ENCODE data around the gene TEX14.
"Not testable (repeated sequence)": the region's sequence is repeated elsewhere in the genome, so short reads cannot be mapped to it uniquely, and the experiment has no call there.

Gene TEX14

DNA sequence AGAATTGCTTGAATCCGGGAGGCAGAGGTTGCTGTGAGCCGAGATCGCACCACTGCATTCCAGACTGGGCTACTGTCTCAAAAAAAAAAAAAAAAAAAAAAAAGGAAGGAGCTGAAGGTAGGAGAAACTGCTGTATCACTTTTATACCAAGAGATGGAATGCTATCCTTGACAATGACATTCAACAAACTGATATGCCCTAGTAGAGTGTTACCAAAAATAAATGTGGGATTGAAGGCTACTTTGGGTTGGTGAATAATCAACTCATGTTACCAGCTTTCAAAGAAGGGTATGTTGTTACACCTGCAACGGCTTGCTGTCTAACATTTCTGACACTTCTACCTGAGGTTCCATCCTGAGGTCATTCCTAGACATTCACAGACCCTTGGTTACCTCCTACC is 84.9 kb downstream of the TEX14 start:
- no peak for DNase-seq (ENCODE audit: low spot score)

DNA sequence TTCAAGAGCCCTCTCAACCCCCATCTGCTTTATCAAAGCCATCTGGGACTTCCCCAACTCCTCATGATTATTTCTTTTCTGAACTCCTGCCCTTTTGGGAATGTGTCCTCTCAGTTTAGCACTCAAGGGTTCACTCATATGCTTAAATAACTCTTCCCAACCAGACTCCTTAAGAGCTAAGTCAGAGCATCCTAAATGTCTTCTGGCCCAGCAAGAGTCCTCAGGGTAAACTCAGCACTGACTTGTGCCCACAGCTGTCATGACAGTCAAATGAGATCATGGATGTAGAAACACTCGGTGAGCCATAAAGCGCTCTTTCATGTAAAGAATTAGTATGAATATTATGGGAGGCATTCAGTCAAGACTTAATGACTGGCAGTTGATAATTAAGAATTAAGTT is 85.9 kb downstream of the TEX14 start:
- DNase-seq (ENCODE audit: low spot score), result no peak

DNA sequence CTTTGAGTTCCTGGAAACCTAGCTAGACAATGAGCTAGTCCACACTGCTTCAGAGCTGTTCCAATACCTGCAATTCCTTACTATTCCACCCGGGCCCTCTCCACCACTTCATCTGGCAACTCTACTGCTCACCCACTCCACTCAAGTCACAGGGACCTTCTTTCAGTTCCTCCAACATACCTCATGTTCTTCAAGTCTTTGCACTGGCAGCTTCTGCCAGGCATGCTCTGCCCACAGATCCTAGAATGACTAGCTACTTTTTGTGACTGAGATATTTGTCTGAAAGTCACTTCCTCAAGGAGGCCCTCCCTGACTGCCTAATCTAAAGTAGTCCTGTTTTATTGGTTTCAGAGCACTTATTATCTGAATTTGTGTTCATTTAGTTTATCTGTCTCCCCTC is 86.4 kb downstream of the TEX14 start:
- no peak for DNase-seq (ENCODE audit: low spot score)

- DNase-seq (ENCODE audit: low spot score), result no peak
Measured at GRCh38 chr17:58601976-58602375, 89.9 kb downstream of the TEX14 start.

GRCh38 chr17:58597371-58597770 is 94.5 kb downstream of the TEX14 start:
- DNase-seq (ENCODE audit: low spot score), result no peak

DNA sequence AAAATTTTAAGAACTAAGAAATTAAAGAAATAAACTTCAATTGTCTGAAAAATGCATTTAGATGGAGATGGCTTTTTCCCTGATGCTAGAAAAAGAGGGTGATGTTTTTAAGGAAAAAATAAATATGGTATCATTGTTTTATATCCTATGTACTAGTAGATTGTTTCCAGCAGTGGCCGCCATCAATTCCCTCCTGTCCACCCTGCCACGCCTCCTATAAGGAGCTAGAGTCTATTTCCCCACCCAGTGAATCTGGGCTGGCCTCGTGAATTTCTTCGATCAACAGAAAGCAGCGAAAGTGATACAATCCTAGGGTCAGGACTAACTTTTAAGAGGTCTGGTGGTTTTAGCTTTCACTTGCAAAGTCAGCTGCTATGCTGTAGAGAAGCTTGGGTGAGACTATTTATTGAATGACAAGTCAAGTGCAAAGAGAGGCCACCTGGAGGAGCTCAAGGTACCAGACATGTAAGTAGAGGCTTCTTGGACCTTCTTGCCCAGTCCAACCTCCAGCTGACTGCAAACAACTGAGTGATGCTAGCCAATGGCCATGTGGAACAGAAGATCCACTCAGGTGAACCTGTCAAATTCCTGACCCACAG is 96.6 kb downstream of the TEX14 start:
- DNase-seq (ENCODE audit: low spot score), result no peak

DNA sequence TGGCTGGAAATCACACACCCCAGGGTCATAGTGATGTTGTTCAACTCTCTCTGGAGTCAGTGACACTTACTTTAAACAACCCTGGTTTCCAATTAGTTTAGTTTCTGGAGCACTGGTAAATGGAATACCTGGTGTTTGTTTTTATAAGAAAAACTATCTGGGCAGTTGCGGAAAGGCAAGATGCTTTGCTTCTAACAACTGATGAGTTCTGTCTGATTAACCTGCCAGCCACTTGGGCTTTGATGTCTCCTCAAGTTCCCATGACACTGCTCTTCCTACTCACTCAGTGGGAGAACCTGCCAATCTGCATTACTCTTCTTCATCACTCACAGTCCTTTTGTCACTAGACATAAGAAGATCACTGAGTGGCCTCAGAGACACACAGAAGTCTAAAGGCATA is 98.7 kb downstream of the TEX14 start:
- DNase-seq (ENCODE audit: low spot score), result no peak

- DNase-seq (ENCODE audit: low spot score), result no peak
Measured at GRCh38 chr17:58591455-58591854, 100.4 kb downstream of the TEX14 start.

DNA sequence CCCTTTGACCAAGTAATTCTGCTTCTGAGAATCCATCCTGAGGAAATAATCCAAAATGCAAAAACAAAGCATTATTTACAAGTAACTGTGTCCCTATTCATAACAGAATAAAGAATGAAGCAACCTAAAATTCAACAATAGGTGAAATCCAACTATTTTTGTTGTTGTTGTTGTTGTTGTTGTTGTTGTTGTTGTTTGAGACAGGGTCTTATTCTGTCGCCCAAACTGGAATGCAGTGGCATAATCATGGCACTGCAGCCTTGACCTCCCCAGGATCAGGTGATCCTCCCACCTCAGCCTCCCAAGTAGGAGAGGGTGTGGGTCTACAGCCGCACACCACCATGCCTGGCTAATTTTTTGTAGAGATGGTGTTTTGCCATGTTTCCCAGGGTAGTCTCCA is 101.5 kb downstream of the TEX14 start:
- DNase-seq (ENCODE audit: low spot score), result no peak

GRCh38 chr17:58587713-58588117 is 104.1 kb downstream of the TEX14 start:
- DNase-seq (ENCODE audit: low spot score), result peak; percentile 30

DNA sequence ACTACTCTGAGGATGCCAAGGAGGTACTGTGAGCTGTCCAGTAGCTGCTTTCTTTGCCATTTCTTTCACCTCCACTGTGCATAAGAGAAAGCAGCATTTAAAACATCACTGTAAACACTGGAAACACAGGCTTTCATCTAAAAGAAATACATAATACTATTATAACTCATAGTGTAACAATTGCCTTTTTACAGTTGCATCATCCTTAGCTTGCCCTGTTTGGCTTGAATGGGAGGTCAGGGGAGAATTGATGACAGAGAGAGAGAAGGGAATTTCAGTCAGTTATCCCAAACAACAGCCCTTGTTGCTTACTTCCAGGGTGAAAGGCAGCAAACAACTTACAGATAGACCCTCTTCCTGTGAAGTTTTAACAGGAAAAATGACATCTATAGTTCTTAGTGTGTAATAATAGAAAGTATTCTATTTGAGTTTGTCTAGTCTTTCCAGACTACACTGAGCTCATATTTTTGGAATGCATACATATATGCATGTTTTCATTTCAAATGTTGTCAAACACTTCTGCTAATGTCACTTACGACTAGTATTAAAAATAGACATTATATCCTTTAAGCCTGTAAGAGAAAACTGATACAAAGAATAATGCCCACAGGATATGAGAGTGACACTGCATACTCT is 105.7 kb downstream of the TEX14 start:
- no peak for DNase-seq (ENCODE audit: low spot score)

GRCh38 chr17:58585554-58585953 is 106.3 kb downstream of the TEX14 start:
- DNase-seq (ENCODE audit: low spot score), result no peak

- DNase-seq (ENCODE audit: low spot score), result no peak
Measured at GRCh38 chr17:58583486-58583885, 108.4 kb downstream of the TEX14 start.

- DNase-seq (ENCODE audit: low spot score), result not testable (repeated sequence)
Measured at GRCh38 chr17:58582718-58583117, 109.1 kb downstream of the TEX14 start.

DNA sequence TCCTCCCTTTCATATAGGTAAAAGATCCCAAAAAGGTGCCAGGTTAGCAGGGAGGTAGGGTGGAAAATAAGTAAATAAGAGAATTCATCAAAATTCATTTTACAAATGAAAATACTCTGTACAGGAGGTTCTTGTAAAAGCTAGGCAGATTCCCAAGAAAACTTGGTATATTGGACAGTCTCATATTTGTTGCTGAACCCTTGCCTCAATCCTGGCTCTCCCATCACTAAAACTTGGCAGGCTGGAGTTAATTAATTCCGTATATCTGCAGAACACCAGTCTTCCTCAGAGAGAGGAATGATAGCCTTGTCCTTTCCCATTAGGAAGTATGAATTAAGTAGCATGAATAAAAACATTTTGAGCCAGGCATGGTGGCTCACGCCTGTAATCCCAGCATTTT is 111.2 kb downstream of the TEX14 start:
- no peak for DNase-seq (ENCODE audit: low spot score)

GRCh38 chr17:58577696-58578095 is 114.1 kb downstream of the TEX14 start:
- peak; percentile 40 for DNase-seq (ENCODE audit: low spot score)

- no peak for DNase-seq (ENCODE audit: low spot score)
Measured at GRCh38 chr17:58576679-58577367, 115.0 kb downstream of the TEX14 start.

DNA sequence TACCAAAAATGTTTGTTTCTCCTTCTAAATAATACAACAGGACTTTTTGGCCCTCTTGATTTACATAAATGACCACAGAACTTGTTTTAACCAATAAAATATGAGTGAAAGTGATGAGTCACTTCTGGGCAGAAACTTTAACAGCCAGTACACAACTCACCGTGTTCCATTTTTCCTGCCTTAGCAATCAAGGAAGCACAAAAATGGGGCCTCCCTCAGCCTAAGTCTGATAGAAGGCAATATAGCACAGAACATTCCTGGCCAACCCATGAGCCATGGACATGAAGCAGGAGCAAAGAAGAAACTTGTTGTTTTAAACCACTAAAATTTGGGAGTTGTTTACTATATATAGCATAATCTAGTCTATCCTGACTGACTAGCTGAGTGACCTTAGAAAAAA is 116.3 kb downstream of the TEX14 start:
- DNase-seq (ENCODE audit: low spot score), result peak; percentile 37

DNA sequence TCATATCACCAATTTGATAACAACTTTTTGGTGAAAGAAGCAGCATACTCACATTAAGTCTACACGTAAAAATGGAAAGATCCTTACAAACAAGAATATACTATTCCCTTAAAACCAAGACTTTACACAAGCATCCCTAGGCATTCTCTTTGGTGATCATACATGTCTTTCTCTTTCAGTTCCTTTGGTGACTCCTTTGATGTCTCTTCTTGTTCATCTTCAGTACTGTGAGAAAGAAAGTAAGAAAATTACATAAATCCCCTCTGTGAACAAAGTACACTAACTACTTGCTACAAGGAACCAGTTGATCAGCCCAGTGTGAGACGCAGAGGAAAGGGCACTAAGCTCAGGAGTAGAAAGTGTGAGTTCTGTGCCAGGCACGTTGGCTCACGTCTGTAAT is 117.8 kb downstream of the TEX14 start:
- DNase-seq (ENCODE audit: low spot score), result no peak

GRCh38 chr17:58572846-58573245 is 119.0 kb downstream of the TEX14 start:
- no peak for DNase-seq (ENCODE audit: low spot score)

DNA sequence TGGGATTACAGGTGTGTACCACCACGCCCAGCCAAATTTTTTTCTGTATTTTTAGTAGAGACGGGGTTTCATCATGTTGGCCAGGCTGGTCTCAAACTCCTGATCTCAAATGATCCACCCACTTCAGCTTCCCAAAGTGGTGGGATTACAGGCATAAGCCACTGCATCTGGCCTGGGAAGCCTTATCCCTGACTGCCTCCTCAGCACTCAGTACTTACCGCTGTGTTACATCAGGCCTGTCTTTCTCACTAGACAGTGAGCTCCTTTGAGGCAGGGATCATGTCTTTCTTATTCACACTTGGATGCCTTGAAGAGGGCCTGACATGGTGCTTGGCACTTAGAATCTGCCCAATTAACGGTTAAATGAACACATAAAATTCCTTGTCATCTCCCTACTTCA is 121.1 kb downstream of the TEX14 start:
- DNase-seq (ENCODE audit: low spot score), result no peak

GRCh38 chr17:58569196-58569595 is 122.6 kb downstream of the TEX14 start:
- DNase-seq (ENCODE audit: low spot score), result no peak

DNA sequence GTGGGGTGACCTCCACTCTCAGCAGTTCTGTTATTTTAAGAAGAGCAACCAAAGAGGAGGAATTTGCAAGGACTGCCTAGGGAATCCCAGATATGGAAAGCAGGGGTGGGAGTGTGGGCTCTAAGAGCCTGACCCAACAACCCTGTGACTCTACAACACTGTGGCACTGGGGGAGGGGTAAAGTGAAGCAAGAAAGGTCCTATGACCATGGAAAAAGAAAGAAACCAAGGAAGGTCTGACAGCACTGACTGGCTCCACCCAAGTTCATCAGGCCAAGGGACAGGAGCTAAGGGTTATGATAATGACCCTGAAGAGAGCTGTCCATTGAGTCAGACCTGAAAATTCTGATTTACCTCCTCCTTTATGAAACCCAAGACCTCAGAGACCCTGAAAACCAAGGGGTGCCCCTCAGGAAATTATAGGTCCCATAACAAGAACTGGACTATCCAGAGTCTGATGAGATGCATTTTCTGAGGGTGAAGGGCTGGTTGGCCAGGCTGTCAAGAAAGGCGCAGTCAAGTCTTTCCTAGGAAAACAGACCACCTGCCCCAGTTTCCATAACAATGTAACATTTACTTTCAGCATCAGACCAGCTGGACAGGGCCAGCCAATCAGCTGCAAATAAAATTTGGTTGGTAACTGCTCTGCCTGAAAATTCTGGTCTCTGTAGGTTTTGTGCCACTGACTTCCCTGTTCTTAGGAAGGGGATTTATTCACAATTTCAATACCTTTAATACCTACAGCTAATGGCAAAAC is 123.6 kb downstream of the TEX14 start:
- no peak for DNase-seq (ENCODE audit: low spot score)

Measured in kidney capillary endothelial cell (primary cell).